ENCODE measurements around the gene CHSY1.

Gene CHSY1

GRCh38 chr15:101188637-101189408 is 63.0 kb downstream of the CHSY1 start:
- no peak for DNase-seq (ENCODE audit: low read depth in 2 of 2)

- DNase-seq (ENCODE audit: low read depth in 2 of 2), result no peak
These were observed 63.8 kb downstream of the CHSY1 start for GRCh38 chr15:101187820-101188636.

DNA sequence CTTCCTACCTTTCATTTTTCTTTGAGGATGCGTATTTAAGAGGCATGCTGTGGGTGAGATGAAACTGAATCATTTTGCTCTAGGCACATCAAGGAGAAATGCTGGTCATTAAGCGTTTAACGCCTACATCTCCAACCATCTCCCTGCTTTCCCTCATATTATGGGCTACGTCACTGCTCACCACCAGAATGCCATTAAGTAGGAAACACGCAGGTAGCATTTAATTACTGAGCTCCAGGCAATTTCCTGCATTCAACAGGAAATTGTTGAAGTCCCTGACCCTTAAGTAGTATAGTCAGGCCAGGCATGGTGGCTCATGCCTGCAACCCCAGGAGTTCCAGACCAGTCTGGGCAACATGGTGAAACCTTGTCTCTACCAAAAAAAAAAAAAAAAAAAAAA is 66.1 kb downstream of the CHSY1 start:
- DNase-seq (ENCODE audit: low read depth in 2 of 2), result no peak

- DNase-seq (ENCODE audit: low read depth in 2 of 2), result no peak
These were observed 66.5 kb downstream of the CHSY1 start for GRCh38 chr15:101185336-101185735.

DNA sequence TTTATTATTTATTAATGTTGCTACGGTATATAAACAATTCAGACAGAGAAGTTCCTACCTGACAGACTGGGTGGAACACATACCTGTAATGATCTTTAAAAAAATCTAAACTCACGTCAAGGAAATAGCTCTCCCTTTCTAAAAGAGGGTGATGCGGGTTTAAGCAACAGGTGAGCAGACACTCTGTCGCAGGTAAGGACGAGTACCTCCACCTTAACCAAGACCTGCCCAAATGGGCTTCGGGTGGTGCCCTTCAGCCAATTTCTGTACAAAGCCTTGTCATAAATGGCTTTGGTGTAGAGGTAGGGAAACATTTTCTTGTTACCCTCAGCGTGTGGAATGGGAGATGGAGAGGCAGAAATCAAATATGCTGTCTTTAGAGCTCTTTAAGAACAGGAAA is 67.0 kb downstream of the CHSY1 start:
- DNase-seq (ENCODE audit: low read depth in 2 of 2), result no peak

- no peak for DNase-seq (ENCODE audit: low read depth in 2 of 2)
These were observed 67.9 kb downstream of the CHSY1 start for GRCh38 chr15:101183931-101184305.

GRCh38 chr15:101183226-101183930 is 68.5 kb downstream of the CHSY1 start:
- no peak for DNase-seq (ENCODE audit: low read depth in 2 of 2)

GRCh38 chr15:101182215-101182614 is 69.6 kb downstream of the CHSY1 start:
- no peak for DNase-seq (ENCODE audit: low read depth in 2 of 2)

- no peak for DNase-seq (ENCODE audit: low read depth in 2 of 2)
These were observed 70.5 kb downstream of the CHSY1 start for GRCh38 chr15:101181349-101181748.

DNA sequence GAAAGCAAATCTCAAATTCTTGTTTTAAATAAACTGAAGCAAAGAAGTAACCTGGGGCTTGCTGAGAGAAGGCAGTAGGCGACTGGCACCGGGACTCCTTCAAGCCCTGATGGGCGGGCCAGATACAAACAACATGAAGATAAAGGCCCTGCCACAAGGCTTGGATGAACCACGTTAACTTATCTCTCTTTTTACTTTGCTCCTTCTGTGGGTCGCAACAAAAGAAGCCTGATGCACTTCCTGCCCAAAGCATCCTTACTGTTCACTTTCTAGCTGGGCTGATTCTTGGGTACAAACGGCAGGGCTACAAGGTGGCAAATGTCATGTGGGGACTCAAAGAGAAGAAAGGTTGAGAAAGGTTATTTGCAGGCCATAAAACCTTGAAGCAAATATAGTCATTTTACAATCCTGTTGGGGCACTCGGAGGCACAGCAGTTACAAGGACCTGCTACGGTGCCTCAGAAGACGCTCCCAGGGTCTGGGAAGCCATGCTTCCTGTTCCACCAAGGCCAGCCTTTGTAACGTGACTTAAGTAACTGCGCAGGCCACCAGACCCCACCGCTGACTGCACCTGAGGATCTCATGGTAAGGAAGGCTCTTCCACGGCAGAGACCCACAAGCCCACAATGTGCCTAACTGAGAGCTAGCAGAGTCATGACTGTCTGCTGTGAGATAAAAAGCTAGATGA is 71.1 kb downstream of the CHSY1 start:
- DNase-seq (ENCODE audit: low read depth in 2 of 2), result no peak

GRCh38 chr15:101179341-101180153 is 72.3 kb downstream of the CHSY1 start:
- DNase-seq (ENCODE audit: low read depth in 2 of 2), result no peak

- no peak for DNase-seq (ENCODE audit: low read depth in 2 of 2)
These were observed 72.9 kb downstream of the CHSY1 start for GRCh38 chr15:101178931-101179330.

DNA sequence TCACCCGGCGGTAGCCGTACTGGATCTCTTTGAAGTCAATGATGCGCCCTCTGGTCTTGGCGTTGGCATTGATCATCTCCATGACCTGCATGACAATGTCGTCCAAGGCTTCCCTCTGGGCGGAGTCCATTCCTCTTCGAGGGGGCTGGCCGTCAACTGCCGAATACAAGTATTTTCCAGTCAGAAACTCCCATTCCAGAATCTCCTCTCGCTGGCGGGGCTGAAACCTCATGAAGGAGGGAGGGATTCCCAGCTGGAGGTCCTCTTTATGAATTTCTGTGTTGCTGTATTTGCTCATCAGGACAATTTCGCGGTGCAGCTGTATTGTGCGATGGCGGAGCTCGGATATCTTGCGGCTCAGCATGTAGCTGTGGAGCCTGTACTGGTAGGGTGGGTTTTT is 73.4 kb downstream of the CHSY1 start:
- DNase-seq (ENCODE audit: low read depth in 2 of 2), result no peak

- no peak for DNase-seq (ENCODE audit: low read depth in 2 of 2)
These were observed 74.0 kb downstream of the CHSY1 start for GRCh38 chr15:101177866-101178265.

GRCh38 chr15:101176625-101177024 is 75.2 kb downstream of the CHSY1 start:
- DNase-seq (ENCODE audit: low read depth in 2 of 2), result no peak

- DNase-seq (ENCODE audit: low read depth in 2 of 2), result no peak
These were observed 76.4 kb downstream of the CHSY1 start for GRCh38 chr15:101175401-101175800.

- DNase-seq (ENCODE audit: low read depth in 2 of 2), result no peak
These were observed 77.5 kb downstream of the CHSY1 start for GRCh38 chr15:101174152-101174920.

DNA sequence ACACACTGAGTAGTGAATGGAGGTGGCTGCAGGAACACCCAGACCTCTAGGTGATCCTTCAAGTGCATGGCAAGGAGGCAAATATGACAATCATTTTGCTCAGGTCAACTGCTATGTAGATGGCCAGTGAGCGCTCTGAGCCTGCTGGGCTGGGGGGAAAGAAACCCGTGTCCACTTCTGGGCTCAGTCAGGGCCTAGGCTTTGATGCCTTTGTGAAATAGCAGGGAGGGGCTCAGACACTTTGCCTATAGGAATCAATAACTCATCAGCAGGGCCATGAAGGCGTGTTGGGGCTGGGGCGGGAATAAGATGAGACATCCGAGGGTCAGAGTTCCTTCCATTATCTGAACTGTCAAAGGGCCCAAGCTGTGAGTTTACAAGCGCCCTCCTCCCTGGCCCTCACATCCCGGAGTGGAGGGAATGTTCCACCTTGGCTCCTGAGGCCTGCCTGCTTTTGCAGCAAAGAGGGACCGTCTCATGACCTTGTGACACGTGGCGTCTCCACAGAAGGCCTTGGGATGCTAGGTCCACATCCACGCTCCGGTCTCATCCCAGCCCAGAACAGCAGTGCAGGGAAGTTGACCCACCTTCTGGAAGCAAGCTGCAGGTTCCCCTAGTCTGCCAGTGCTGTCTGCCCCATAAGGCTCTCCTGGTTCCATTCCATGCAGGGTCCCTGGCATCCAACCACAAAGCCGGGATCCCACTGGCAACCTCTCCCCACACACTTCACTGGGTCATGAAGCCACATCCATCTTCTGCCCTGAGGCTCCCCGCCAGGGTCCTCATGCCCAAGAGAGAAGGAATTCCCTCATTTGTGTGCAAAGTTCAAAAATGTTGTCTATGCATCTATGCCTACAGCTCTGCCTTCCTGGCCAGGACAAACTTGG is 78.4 kb downstream of the CHSY1 start:
- DNase-seq (ENCODE audit: low read depth in 2 of 2), result no peak

- DNase-seq (ENCODE audit: low read depth in 2 of 2), result no peak
These were observed 79.3 kb downstream of the CHSY1 start for GRCh38 chr15:101172501-101173071.
